NCI-H82 treated with DMSO at 0.1 percent for 48 hours (cell line): ENCODE measurements around the gene PLOD3.

Experiments
- DNase-seq: peaks from one replicate; lab custom pipeline; 2025; ENCODE audit not compliant: unreplicated experiment; lab: John Stamatoyannopoulos, UW

The PLOD3 gene

GRCh38 chr7:101186194-101186593, 31.2 kb downstream of the PLOD3 start:
- DNase-seq = no peak

DNA sequence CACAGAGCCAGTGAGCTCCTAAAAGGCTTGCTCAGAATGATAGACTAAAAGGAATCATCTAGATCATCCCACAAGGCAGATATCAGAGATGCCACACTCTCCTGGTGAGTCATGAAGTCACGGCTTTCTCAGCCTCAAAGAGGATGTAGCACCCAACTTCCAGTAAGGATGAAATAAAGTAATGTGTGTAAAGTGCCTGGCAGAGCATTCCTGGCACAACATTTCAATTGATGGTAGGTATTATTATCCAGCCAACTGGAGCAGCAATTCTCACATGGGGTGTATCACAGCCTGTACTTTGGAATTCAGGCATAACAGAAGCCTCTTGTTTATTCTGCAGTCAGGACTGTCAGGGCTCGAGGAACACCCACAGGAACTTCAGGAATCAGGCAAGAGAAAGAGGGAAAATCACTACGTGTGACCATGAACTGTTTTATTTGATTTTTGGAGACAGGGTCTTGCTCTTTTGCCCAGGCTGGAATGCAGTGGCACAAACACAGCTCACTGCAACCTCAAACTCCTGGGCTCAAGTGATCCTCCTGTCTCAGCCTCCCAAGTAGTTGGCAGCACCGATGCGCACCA, 32.0 kb downstream of the PLOD3 start:
- DNase-seq = no peak

- DNase-seq = no peak
Measured at GRCh38 chr7:101180130-101180755, 37.1 kb downstream of the PLOD3 start, which contains the start of gene NAT16. TSS of gene NAT16 (minus strand) at chr7:101180293. CDS start at chr7:101174807, 5,486 bp downstream.

DNA sequence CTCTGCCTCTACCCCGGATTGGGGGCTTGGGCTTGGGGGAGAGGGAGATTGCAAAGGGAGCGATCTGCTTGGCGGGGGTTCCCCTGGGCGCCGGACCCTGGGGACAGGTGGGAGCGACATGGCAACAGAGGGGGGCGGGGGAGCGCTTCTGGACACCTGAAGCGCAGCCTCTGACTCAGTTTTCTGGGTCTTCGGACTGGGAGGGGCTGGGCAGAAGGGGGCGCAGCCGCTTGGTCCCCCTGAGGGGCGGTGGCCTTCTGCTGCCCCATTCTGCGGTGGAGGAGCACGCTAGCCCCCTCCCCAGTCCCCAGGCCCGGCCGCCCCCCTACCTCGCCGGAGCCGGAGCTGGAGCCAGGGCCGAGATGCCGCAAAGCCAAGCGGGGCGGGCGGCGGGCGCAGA, 37.7 kb downstream of the PLOD3 start:
- no peak for DNase-seq

DNA sequence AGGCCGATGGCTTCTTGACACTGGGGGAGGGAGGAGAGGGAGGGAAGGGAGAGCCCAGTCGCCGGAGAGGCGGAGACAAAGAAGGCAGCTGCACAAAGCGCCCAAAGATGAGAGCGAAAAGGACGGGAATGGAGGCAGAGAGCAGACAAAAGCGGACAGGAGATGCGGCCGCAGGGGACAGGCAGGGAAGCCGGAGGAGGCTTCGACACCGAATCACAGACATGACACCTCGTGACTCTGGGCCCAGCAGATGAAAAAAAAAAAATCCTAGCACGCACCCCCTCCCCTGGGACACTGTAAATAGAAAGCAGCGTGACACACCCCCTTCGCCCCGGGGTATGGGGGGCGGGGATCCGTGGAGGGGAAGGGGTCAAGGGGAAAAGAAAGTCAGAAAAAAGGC, 38.3 kb downstream of the PLOD3 start:
- DNase-seq = no peak

GRCh38 chr7:101177644-101178043, 39.7 kb downstream of the PLOD3 start:
- DNase-seq = no peak

GRCh38 chr7:101175664-101176063, 41.7 kb downstream of the PLOD3 start:
- DNase-seq = no peak

GRCh38 chr7:101174322-101174854, 43.0 kb downstream of the PLOD3 start:
- DNase-seq = no peak

- no peak for DNase-seq
Measured at GRCh38 chr7:101173752-101174244, 43.6 kb downstream of the PLOD3 start.

DNA sequence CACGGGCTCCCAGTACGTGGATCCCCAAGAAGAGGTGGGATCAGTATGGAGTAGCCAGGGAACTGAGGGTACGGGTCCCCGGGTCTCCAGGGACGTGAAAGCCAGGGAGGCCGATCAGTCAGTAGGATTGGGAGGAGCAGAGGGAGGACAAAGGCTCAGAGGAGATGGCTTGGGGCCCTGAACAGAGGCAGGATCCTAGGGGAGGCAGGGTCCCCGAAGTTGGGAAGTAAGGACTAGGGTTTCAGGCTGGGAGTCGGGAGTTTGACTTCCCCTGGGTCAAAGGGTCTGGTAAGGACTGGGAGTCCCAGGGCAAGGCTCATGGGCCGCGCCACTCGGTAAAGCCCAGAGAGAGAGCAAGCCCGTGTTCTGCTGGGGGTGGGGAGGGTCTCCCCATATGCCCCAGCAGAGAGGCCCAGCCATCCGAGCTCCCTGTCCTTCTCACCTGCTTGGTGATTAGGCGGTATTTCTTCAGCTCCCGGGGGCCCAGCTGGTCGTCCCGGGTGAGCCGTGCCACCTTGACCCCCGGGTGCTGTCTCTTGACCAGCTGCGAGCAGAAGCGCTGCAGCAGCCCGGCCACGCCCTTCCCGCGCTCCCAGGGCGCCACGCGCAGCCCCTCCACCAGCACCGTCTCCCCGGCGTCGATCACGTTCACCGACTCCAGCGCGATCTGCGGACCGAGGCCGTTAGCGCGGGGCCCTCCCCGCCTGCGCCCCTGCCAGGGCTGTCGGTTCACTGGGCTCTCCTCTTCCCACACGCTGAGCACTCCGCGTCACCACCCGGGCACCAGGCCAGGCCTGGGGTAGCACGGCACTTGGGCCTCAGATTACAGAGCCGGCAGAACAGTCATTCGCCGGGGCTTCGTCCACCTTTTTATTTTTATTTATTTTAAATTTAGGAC, 44.3 kb downstream of the PLOD3 start:
- no peak for DNase-seq

GRCh38 chr7:101172005-101172853, 45.2 kb downstream of the PLOD3 start:
- no peak for DNase-seq

DNA sequence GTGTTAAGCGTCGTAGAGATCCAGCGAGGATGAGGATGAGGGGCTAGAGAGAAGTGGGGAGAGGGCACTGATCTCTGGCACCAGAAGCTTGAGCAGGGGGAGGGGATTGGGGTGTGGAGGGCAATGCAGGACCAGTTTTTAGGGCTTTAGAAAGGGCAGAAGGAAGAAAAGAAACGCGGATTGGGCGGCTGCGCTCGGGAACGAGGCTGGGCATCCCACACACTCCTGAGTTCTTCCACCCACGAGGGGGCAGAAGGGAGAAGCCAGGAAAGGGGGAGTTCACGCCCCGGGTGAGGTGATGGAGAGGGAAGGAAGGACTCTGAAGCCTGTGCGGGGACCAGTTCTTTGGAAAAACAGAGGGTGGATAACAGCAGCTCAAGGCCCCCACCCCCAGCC, 45.9 kb downstream of the PLOD3 start:
- DNase-seq = no peak

GRCh38 chr7:101170617-101171441, 46.6 kb downstream of the PLOD3 start:
- no peak for DNase-seq

DNA sequence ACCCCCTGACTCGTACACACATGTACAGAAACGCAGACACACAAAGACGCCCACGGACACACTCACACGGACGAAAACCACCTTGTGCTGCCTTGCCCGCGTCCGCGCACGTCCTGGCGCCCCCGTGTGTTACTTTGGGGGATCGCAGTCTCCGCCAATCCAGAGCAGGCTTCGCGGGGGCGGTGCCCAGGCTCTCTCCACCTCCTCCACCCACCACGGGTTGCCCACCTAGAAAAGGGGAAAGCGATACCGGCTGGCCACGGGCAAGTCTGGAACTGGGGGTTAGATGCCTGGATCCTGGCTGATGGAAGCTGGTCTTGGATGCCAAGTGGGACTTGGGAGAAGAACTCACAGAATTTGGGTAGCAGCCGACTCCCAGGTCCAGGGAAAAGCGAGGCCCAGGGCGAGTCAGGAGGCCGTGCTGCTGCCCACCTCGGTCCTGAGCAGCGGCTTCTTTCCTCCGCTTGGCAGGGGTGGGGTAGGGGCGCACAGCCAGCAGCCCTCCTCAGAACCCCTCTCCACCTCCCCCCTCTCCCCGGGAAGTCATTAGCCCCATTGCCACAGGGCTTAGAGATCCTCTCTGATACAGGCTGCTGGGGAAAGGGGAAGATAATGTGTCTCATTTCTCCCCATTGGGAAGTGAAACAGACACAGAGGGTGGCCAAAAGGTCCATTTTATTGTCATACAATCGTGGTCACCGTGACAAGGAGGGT, 47.4 kb downstream of the PLOD3 start:
- no peak for DNase-seq

- DNase-seq = no peak
Measured at GRCh38 chr7:101169110-101169837, 48.1 kb downstream of the PLOD3 start.

DNA sequence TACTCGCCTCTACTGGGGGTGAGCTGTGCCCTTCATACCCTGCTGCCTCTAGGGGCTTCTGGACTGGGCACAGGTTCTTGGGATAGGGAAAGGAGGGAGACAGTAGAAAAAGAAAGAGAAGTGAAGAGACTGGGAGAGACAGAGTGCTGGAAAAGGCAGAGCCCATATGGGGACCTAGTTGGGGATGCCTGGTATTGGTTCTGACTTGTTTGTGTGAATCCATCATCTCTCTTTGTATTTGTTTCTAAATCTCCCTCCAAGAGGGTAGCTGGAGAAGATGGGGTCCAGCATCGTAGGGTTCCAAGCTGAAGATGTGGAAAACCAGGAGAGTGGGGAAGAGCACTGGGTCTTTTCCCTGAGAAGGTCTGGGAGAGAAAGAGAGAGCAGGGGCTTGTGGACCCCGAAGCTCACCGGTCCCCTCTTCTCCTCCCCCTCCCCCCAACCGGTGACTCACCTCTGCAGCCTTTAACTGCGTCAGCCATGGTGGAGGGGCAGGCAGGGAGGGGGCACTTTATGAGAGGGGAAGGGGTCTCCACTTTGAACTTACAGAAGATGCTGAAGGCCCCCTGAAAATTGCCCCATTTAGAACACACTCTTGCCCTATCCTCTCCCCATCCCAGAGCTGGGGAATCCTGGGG, 48.9 kb downstream of the PLOD3 start:
- DNase-seq = no peak

- DNase-seq = no peak
Measured at GRCh38 chr7:101167645-101168411, 49.6 kb downstream of the PLOD3 start.
